Measurements from ENCODE around the gene ZNF283. TPM values are rescaled to one million over a fixed set of nuclear protein-coding genes. Genes with fewer than 3 reads are reported as not detected.

ZNF283 gene
- total and polyA plus RNA-seq, 2 of the 13 experiments (the other 11 are each of a cell fraction or from before 2014, with no cell fraction given), result 2.0 to 11.1 TPM

DNA sequence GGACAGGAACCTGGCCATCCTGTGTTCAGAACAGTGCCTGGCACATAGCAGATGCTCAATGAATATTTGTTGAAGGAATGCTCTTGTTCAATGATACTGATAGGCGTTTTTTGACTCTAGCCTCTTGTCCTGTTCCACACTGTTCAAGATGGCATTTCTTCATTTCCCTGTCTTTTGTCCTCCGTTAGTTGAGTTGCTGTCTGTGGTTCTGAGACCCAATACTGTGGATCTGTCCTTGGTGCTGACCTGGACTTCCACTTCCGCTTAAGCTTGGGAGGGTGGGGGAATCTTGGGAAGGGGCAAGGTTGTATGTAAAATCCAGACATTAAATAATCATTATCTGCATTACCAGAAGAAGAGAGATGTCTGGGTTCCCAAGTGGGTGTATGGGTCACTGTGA, 38.1 kb upstream of the ZNF283 start (continued):
- TF ChIP-seq MBNL3 (CRISPR knock-in tag; conservative IDR thresholded peaks at IDR 0.05) (no peak), EHMT2 (IDR thresholded peaks at IDR 0.05; ENCODE audit: borderline replicate concordance, low read depth, low read length) (peak; percentile 89; the same call in 1 of the 2 replicates), MAF1 (CRISPR knock-in tag; IDR thresholded peaks at IDR 0.05; ENCODE audit: borderline replicate concordance) (peak; percentile 40; the same call in 1 of the 2 replicates), ZNF75D (CRISPR knock-in tag; IDR thresholded peaks at IDR 0.05; ENCODE audit: borderline replicate concordance) (peak; percentile 81; the same call in 1 of the 2 replicates), SP2 (CRISPR knock-in tag; IDR thresholded peaks at IDR 0.05) (no peak), ZBTB7A (CRISPR knock-in tag; IDR thresholded peaks at IDR 0.05) (0 out of 2 replicates have a peak, but pooled peaks have one; percentile 27), DNMT3B (CRISPR knock-in tag; conservative IDR thresholded peaks at IDR 0.05) (0 out of 2 replicates have a peak, but pooled peaks have one; percentile 57), ZNF670 (CRISPR knock-in tag; IDR thresholded peaks at IDR 0.05; ENCODE audit: borderline replicate concordance) (no peak), MEF2D (CRISPR knock-in tag; IDR thresholded peaks at IDR 0.05) (no peak), NFE2L2 (IDR thresholded peaks at IDR 0.05; ENCODE audit: low read length) (no peak), KAT7 (CRISPR knock-in tag; IDR thresholded peaks at IDR 0.05; ENCODE audit: borderline replicate concordance) (no peak), ZBTB1 (CRISPR knock-in tag; IDR thresholded peaks at IDR 0.05; ENCODE audit: borderline replicate concordance) (peak; percentile 71; the same call in 1 of the 2 replicates), ETV6 (CRISPR knock-in tag; conservative IDR thresholded peaks at IDR 0.05) (peak; percentile 93), ELF4 (CRISPR knock-in tag; IDR thresholded peaks at IDR 0.05; ENCODE audit: borderline replicate concordance) (no peak)
- TF ChIP-seq, protein P1, sequence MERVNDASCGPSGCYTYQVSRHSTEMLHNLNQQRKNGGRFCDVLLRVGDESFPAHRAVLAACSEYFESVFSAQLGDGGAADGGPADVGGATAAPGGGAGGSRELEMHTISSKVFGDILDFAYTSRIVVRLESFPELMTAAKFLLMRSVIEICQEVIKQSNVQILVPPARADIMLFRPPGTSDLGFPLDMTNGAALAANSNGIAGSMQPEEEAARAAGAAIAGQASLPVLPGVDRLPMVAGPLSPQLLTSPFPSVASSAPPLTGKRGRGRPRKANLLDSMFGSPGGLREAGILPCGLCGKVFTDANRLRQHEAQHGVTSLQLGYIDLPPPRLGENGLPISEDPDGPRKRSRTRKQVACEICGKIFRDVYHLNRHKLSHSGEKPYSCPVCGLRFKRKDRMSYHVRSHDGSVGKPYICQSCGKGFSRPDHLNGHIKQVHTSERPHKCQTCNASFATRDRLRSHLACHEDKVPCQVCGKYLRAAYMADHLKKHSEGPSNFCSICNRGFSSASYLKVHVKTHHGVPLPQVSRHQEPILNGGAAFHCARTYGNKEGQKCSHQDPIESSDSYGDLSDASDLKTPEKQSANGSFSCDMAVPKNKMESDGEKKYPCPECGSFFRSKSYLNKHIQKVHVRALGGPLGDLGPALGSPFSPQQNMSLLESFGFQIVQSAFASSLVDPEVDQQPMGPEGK (CRISPR knock-in tag; IDR thresholded peaks at IDR 0.05), result peak; percentile 39; the same call in 1 of the 2 replicates
- TF ChIP-seq, protein P2, sequence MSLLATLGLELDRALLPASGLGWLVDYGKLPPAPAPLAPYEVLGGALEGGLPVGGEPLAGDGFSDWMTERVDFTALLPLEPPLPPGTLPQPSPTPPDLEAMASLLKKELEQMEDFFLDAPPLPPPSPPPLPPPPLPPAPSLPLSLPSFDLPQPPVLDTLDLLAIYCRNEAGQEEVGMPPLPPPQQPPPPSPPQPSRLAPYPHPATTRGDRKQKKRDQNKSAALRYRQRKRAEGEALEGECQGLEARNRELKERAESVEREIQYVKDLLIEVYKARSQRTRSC (CRISPR knock-in tag; IDR thresholded peaks at IDR 0.05; ENCODE audit: low read depth), result no peak
- TF ChIP-seq, protein P3, sequence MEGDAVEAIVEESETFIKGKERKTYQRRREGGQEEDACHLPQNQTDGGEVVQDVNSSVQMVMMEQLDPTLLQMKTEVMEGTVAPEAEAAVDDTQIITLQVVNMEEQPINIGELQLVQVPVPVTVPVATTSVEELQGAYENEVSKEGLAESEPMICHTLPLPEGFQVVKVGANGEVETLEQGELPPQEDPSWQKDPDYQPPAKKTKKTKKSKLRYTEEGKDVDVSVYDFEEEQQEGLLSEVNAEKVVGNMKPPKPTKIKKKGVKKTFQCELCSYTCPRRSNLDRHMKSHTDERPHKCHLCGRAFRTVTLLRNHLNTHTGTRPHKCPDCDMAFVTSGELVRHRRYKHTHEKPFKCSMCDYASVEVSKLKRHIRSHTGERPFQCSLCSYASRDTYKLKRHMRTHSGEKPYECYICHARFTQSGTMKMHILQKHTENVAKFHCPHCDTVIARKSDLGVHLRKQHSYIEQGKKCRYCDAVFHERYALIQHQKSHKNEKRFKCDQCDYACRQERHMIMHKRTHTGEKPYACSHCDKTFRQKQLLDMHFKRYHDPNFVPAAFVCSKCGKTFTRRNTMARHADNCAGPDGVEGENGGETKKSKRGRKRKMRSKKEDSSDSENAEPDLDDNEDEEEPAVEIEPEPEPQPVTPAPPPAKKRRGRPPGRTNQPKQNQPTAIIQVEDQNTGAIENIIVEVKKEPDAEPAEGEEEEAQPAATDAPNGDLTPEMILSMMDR (CRISPR knock-in tag; IDR thresholded peaks at IDR 0.05), result no peak
- TF ChIP-seq, protein P4, sequence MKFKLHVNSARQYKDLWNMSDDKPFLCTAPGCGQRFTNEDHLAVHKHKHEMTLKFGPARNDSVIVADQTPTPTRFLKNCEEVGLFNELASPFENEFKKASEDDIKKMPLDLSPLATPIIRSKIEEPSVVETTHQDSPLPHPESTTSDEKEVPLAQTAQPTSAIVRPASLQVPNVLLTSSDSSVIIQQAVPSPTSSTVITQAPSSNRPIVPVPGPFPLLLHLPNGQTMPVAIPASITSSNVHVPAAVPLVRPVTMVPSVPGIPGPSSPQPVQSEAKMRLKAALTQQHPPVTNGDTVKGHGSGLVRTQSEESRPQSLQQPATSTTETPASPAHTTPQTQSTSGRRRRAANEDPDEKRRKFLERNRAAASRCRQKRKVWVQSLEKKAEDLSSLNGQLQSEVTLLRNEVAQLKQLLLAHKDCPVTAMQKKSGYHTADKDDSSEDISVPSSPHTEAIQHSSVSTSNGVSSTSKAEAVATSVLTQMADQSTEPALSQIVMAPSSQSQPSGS (CRISPR knock-in tag; IDR thresholded peaks at IDR 0.05), result peak; percentile 37; the same call in 1 of the 2 replicates
- TF ChIP-seq, protein P5, sequence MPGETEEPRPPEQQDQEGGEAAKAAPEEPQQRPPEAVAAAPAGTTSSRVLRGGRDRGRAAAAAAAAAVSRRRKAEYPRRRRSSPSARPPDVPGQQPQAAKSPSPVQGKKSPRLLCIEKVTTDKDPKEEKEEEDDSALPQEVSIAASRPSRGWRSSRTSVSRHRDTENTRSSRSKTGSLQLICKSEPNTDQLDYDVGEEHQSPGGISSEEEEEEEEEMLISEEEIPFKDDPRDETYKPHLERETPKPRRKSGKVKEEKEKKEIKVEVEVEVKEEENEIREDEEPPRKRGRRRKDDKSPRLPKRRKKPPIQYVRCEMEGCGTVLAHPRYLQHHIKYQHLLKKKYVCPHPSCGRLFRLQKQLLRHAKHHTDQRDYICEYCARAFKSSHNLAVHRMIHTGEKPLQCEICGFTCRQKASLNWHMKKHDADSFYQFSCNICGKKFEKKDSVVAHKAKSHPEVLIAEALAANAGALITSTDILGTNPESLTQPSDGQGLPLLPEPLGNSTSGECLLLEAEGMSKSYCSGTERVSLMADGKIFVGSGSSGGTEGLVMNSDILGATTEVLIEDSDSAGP (CRISPR knock-in tag; IDR thresholded peaks at IDR 0.05; ENCODE audit: borderline replicate concordance), result no peak

Data from HepG2 (cell line).